Dermis blood vessel endothelial cell (primary cell): ENCODE data around the gene KMO. TPM values are rescaled to one million over a fixed set of nuclear protein-coding genes. Genes with fewer than 3 reads are reported as not detected.

ENCODE experiments used
- DNase-seq: peaks from one replicate; pipeline ENCODE4 v3.0.0; 2010
- total RNA-seq: library from RNA; depleted of rRNA; stranded (reverse); fragments of >200 nt; gene quantifications from 2 replicates; pipeline ENCODE4 v1.2.3, GENCODE V29; 2014

KMO gene
- total RNA-seq, 1 donor from 2014 or later: not detected

GRCh38 chr1:241542199-241542907 is 10.2 kb downstream of the KMO start:
- DNase-seq: no peak

GRCh38 chr1:241548008-241548407 is 15.8 kb downstream of the KMO start:
- DNase-seq: no peak

GRCh38 chr1:241550318-241550717 is 18.1 kb downstream of the KMO start:
- no peak for DNase-seq

GRCh38 chr1:241551759-241552638 is 19.8 kb downstream of the KMO start:
- DNase-seq: no peak

- DNase-seq: no peak
These were observed 21.9 kb downstream of the KMO start for GRCh38 chr1:241553886-241554592.

- DNase-seq: no peak
These were observed 23.3 kb downstream of the KMO start for GRCh38 chr1:241555526-241555925.

GRCh38 chr1:241557031-241557430 is 24.9 kb downstream of the KMO start:
- no peak for DNase-seq

GRCh38 chr1:241557551-241558193 is 25.5 kb downstream of the KMO start:
- DNase-seq: no peak

- DNase-seq: no peak
These were observed 28.1 kb downstream of the KMO start for GRCh38 chr1:241560146-241560848.

GRCh38 chr1:241560849-241561187 is 28.6 kb downstream of the KMO start:
- DNase-seq: no peak

- no peak for DNase-seq
These were observed 37.7 kb downstream of the KMO start for GRCh38 chr1:241569848-241570247.

GRCh38 chr1:241574154-241574553 is 42.0 kb downstream of the KMO start:
- DNase-seq: no peak

GRCh38 chr1:241579434-241579833 is 47.3 kb downstream of the KMO start:
- DNase-seq: no peak

- DNase-seq: no peak
These were observed 50.7 kb downstream of the KMO start for GRCh38 chr1:241582921-241583321.

GRCh38 chr1:241586905-241587512 is 54.8 kb downstream of the KMO start:
- DNase-seq: no peak

GRCh38 chr1:241589521-241589920 is 57.3 kb downstream of the KMO start:
- no peak for DNase-seq

- no peak for DNase-seq
These were observed 58.5 kb downstream of the KMO start for GRCh38 chr1:241590719-241591118.

- DNase-seq: no peak
These were observed 59.1 kb downstream of the KMO start for GRCh38 chr1:241591317-241591716.

GRCh38 chr1:241591736-241592135 is 59.6 kb downstream of the KMO start:
- DNase-seq: no peak

- DNase-seq: no peak
These were observed 60.2 kb downstream of the KMO start for GRCh38 chr1:241592273-241592958.

GRCh38 chr1:241593186-241593585 is 61.0 kb downstream of the KMO start:
- no peak for DNase-seq
